ENCODE data around the gene DLX6.

DNA sequence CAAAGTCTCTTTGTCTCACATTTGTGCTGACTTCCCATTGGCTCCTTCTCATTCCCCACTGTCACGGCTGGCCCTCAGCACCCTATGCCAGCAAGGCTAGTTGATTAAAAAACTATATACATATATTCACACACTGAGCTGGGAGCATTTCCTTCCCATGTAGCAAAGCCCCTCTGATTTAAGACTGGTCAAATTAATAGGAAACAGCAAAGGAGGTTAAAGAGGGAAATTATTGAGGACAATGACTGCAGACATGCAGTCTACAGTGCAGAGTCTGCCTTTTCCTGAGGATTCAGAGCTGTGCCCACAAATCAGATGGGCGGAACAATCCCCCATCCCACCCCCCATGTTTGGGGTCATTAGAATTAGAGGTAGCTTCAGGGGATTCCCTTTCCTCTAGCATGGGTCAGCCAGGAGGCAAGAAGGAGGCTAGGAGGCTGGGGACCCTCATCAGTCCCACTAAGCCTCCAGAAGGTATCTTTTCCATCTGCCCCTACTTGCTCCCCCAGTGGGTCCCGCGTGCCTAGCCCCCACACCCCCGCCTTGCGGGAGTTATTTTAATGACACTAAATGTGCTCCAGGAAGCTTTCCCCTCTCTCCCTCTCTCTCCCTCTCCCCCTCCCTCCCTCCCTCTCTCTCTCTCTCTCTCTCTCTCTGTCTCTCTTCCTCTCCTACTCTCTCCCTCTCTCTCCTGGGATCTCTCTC, 9.8 kb upstream of the DLX6 start:
- TF ChIP-seq, protein P1, sequence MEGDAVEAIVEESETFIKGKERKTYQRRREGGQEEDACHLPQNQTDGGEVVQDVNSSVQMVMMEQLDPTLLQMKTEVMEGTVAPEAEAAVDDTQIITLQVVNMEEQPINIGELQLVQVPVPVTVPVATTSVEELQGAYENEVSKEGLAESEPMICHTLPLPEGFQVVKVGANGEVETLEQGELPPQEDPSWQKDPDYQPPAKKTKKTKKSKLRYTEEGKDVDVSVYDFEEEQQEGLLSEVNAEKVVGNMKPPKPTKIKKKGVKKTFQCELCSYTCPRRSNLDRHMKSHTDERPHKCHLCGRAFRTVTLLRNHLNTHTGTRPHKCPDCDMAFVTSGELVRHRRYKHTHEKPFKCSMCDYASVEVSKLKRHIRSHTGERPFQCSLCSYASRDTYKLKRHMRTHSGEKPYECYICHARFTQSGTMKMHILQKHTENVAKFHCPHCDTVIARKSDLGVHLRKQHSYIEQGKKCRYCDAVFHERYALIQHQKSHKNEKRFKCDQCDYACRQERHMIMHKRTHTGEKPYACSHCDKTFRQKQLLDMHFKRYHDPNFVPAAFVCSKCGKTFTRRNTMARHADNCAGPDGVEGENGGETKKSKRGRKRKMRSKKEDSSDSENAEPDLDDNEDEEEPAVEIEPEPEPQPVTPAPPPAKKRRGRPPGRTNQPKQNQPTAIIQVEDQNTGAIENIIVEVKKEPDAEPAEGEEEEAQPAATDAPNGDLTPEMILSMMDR (IDR thresholded peaks at IDR 0.05; ENCODE audit: low read depth, low read length), result no peak
- no peak for TF ChIP-seq EZH2phosphoT487 (IDR thresholded peaks at IDR 0.05; ENCODE audit: low read depth)

Measured in OCI-LY3 (cell line).